HepG2 (cell line): ENCODE data around the gene TACC2. TPM values are rescaled to one million over a fixed set of nuclear protein-coding genes. Genes with fewer than 3 reads are reported as not detected.

Experiments used
- ARNT ChIP-seq: fragments of 450-650 bp; IDR thresholded peaks from 2 replicates; pipeline ENCODE4 v1.6.1; 2017
- ETV5 ChIP-seq: IDR thresholded peaks from 2 replicates; pipeline ENCODE4 v1.6.1; 2018; ENCODE audit warnings: missing biosample characterization, missing genetic modification reagents, inconsistent platforms, borderline replicate concordance
- HMG20B ChIP-seq: conservative IDR thresholded peaks from 2 replicates; pipeline ENCODE4 v1.6.1; 2016; ENCODE audit warnings: missing genetic modification reagents, missing compliant biosample characterization
- KDM3A ChIP-seq: IDR thresholded peaks from 2 replicates; pipeline ENCODE4 v1.6.1; 2018; ENCODE audit warnings: low read depth, missing compliant biosample characterization
- MED1 ChIP-seq: sonication (generic); formaldehyde crosslinking; IDR thresholded peaks from 2 replicates; pipeline ENCODE4 v1.4.0; 2020; ENCODE audit warnings: missing genetic modification reagents
- MYPOP ChIP-seq: sonication (generic); formaldehyde crosslinking; IDR thresholded peaks from 2 replicates; pipeline ENCODE4 v1.8.1; 2023; ENCODE audit warnings: mild to moderate bottlenecking, moderate library complexity, missing genetic modification reagents
- NFYB ChIP-seq: sonication (generic); formaldehyde crosslinking; IDR thresholded peaks from 2 replicates; pipeline ENCODE4 v1.4.0; 2020; ENCODE audit warnings: missing genetic modification reagents
- PITX1 ChIP-seq: sonication (generic); formaldehyde crosslinking; IDR thresholded peaks from 2 replicates; pipeline ENCODE4 v1.5.1; 2020; ENCODE audit warnings: mild to moderate bottlenecking, missing genetic modification reagents
- RARA ChIP-seq: IDR thresholded peaks from 2 replicates; pipeline ENCODE4 v1.6.1; 2016; ENCODE audit warnings: missing genetic modification reagents, missing compliant biosample characterization
- RFXAP ChIP-seq: sonication (generic); formaldehyde crosslinking; IDR thresholded peaks from 2 replicates; pipeline ENCODE4 v1.4.0; 2020; ENCODE audit warnings: missing genetic modification reagents, borderline replicate concordance
- SETDB1 ChIP-seq: sonication (generic); formaldehyde crosslinking; IDR thresholded peaks from 2 replicates; pipeline ENCODE4 v1.5.1; 2020; ENCODE audit warnings: missing genetic modification reagents, mild to moderate bottlenecking, borderline replicate concordance
- SIX1 ChIP-seq: sonication (generic); formaldehyde crosslinking; IDR thresholded peaks from 2 replicates; pipeline ENCODE4 v1.4.0; 2020; ENCODE audit warnings: missing genetic modification reagents, borderline replicate concordance
- ZBTB1 ChIP-seq: sonication (generic); formaldehyde crosslinking; IDR thresholded peaks from 2 replicates; pipeline ENCODE4 v1.4.0; 2020; ENCODE audit warnings: missing genetic modification reagents, borderline replicate concordance
- ZNF160 ChIP-seq: sonication (generic); formaldehyde crosslinking; IDR thresholded peaks from 2 replicates; pipeline ENCODE4 v1.8.0; 2022; ENCODE audit warnings: mild to moderate bottlenecking, inconsistent platforms, missing genetic modification reagents
- ZNF280D ChIP-seq: sonication (generic); formaldehyde crosslinking; IDR thresholded peaks from 2 replicates; pipeline ENCODE4 v1.5.1; 2020; ENCODE audit warnings: mild to moderate bottlenecking, missing genetic modification reagents
- ZNF564 ChIP-seq: sonication (generic); formaldehyde crosslinking; IDR thresholded peaks from 2 replicates; pipeline ENCODE4 v1.8.1; 2023; ENCODE audit warnings: mild to moderate bottlenecking, missing genetic modification reagents
- ZSCAN29 ChIP-seq: sonication (generic); formaldehyde crosslinking; conservative IDR thresholded peaks from 2 replicates; pipeline ENCODE4 v1.4.0; 2020; ENCODE audit warnings: mild to moderate bottlenecking, missing genetic modification reagents
- polyA plus RNA-seq, 8 experiments: library from polyadenylated mRNA; depleted of rRNA in 3 of 8; stranded (reverse) in 7 of 8; unstranded in 1 of 8; fragments of >200 nt; fragmentation: Illumina TruSeq in 4 of 8; extraction: Trizol in 4 of 8; gene quantifications; 2 replicates each; pipeline versions ENCODE4 v1.2.1 to v1.2.3, GENCODE V29; 2011 to 2016; ENCODE audit warnings: low read depth in 4 of 8, missing spikeins in 1 of 8, mixed read lengths in 1 of 8; ENCODE audit not compliant: insufficient read depth in 1 of 8
- total RNA-seq, 5 experiments: library from RNA; depleted of rRNA; stranded (reverse); fragments of >200 nt; fragmentation: Illumina TruSeq; extraction: Trizol; gene quantifications; 2 replicates each; pipeline ENCODE4 v1.2.3, GENCODE V29; 2016; ENCODE audit warnings: low read depth in 1 of 5
- TF ChIP-seq, protein P1 (sequence below): sonication (generic); formaldehyde crosslinking; IDR thresholded peaks from 2 replicates; pipeline ENCODE4 v1.4.0; 2020; ENCODE audit warnings: missing genetic modification reagents
- TF ChIP-seq, protein P2 (sequence below): sonication (generic); formaldehyde crosslinking; IDR thresholded peaks from 2 replicates; pipeline ENCODE4 v1.8.0; 2022; ENCODE audit warnings: missing genetic modification reagents, low read depth, mild to moderate bottlenecking, borderline replicate concordance
- TF ChIP-seq, protein P3 (sequence below): sonication (generic); formaldehyde crosslinking; IDR thresholded peaks from 2 replicates; pipeline ENCODE4 v1.5.1; 2020; ENCODE audit warnings: mild to moderate bottlenecking, missing genetic modification reagents, borderline replicate concordance
- TF ChIP-seq, protein P4 (sequence below): sonication (generic); formaldehyde crosslinking; IDR thresholded peaks from 2 replicates; pipeline ENCODE4 v1.9.0; 2021; ENCODE audit warnings: missing genetic modification reagents, borderline replicate concordance

TACC2 gene
- total and polyA plus RNA-seq, 2 of the 13 experiments (the other 11 are each of a cell fraction or from before 2014, with no cell fraction given), result 11.8 to 16.0 TPM

DNA sequence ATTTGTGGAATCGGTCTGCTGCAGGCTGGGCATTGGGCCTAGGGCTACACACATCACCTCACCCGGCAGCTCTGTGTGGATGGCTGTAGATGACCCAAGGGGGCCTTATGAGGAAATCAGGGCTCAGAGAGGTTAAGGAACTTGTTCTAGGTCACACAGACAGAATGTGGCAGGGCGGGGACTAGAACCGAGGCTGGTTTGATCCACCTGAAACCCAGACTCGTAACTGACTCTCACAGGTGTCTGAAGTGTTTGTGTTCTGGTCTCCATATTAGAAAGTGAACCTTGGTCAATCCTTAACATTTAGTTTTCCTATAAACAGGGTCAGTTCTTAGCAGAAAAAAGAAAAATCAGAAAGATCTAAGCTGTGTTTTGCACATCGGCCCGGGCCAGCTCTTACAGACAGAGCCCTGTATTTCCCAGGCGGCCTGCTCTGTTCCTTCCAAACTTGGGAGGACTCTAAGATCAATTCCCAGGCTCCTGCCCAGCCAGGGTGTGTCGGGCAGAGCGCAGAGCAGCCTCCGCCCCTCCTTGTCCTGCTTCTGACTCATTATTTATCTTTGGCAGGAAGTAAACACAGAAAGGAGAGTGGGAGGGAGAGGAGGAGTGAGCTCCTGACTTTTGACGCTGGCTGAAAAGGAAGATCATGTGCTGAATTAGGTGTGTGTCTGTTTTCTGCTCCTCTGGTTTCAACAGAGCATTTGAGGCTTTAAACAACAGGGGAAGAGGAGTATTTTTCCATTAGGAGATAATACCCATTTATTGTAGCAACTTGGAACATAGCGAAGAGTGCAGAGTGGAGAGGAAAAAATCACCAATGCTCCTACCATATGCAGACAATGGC lies 74.1 kb downstream of the TACC2 start (continued):
- no peak; the same call in 1 of the 2 replicates for TF ChIP-seq HMG20B (CRISPR knock-in tag)
- TF ChIP-seq ZSCAN29, result no peak
- TF ChIP-seq, protein P1, sequence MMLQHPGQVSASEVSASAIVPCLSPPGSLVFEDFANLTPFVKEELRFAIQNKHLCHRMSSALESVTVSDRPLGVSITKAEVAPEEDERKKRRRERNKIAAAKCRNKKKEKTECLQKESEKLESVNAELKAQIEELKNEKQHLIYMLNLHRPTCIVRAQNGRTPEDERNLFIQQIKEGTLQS (CRISPR knock-in tag), result peak; percentile 99
- TF ChIP-seq, protein P2, sequence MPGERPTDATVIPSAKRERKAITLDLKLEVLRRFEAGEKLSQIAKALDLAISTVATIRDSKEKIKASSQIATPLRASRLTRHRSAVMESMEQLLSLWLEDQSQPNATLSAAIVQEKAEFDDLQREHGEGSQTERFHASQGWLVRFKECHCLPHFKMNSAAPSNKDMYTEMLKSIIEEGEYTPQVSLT (CRISPR knock-in tag), result no peak
- peak; percentile 88 for TF ChIP-seq RARA
- TF ChIP-seq ZNF280D (CRISPR knock-in tag), result no peak
- peak; percentile 91 for TF ChIP-seq MED1 (CRISPR knock-in tag)
- TF ChIP-seq SETDB1 (CRISPR knock-in tag), result no peak
- TF ChIP-seq KDM3A, result peak; percentile 62
- no peak for TF ChIP-seq ARNT
- TF ChIP-seq NFYB (CRISPR knock-in tag), result no peak
- peak; percentile 70; the same call in 1 of the 2 replicates for TF ChIP-seq SIX1 (CRISPR knock-in tag)
- TF ChIP-seq ZBTB1, result no peak
- TF ChIP-seq, protein P3, sequence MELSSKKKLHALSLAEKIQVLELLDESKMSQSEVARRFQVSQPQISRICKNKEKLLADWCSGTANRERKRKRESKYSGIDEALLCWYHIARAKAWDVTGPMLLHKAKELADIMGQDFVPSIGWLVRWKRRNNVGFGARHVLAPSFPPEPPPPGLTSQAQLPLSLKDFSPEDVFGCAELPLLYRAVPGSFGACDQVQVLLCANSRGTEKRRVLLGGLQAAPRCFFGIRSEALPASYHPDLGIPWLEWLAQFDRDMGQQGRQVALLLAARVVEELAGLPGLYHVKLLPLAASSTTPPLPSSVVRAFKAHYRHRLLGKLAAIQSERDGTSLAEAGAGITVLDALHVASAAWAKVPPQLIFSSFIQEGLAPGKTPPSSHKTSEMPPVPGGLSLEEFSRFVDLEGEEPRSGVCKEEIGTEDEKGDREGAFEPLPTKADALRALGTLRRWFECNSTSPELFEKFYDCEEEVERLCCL (CRISPR knock-in tag), result no peak
- TF ChIP-seq ZNF564, result 0 out of 2 replicates have a peak, but pooled peaks have one; percentile 46
- TF ChIP-seq, protein P4, sequence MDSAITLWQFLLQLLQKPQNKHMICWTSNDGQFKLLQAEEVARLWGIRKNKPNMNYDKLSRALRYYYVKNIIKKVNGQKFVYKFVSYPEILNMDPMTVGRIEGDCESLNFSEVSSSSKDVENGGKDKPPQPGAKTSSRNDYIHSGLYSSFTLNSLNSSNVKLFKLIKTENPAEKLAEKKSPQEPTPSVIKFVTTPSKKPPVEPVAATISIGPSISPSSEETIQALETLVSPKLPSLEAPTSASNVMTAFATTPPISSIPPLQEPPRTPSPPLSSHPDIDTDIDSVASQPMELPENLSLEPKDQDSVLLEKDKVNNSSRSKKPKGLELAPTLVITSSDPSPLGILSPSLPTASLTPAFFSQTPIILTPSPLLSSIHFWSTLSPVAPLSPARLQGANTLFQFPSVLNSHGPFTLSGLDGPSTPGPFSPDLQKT, result no peak
- peak; percentile 100 for TF ChIP-seq ETV5 (CRISPR knock-in tag)
- no peak for TF ChIP-seq ZNF160 (CRISPR knock-in tag)
- peak; percentile 44; the same call in 1 of the 2 replicates for TF ChIP-seq PITX1
- TF ChIP-seq RFXAP (CRISPR knock-in tag), result 0 out of 2 replicates have a peak, but pooled peaks have one; percentile 31
- peak; percentile 89; the same call in 1 of the 2 replicates for TF ChIP-seq MYPOP (CRISPR knock-in tag)
